ENCODE measurements around the gene SUSD4. TPM values are rescaled to one million over a fixed set of nuclear protein-coding genes. Genes with fewer than 3 reads are reported as not detected.

The SUSD4 gene
- total RNA-seq, 3 donors from 2014 or later (not counting 1 experiment from before 2014, with no cell fraction given) = 0.60 to 1.1 TPM; not detected in 1

DNA sequence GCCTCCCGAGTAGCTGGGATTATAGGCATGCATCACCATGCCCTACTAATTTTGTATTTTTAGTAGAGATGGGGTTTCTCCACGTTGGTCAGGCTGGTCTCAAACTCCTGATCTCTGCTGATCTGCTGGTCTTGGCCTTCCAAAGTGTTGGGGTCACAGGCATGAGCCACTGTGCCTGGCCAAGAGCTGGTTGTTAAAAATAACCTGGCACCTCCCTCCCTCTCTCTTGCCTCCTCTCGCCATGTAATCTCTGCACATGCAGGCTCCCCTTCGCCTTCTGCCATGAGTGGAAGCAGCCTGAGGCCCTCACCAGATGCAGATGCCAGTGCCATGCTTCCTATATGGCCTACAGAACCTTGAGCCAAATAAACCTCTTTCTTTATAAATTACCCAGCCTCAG lies 146.2 kb downstream of the SUSD4 start:
- H3K4me1 Mint-ChIP-seq = no peaks in the 10 kb centered on the region
- ATAC-seq (no peak), DNase-seq (no peak)
- Histone ChIP-seq H3K27me3 (ENCODE audit: control insufficient read depth, insufficient read depth, low read length) (no peaks in the 10 kb centered on the region), H3K9me3 (ENCODE audit: control insufficient read depth, insufficient read depth, low read length) (peaks cover 15% of the 10 kb centered on the region), H3K27ac (ENCODE audit: low read length) (no peak overlapping the region), H3K4me3 (ENCODE audit: low read length) (no peak overlapping the region), H3K36me3 (ENCODE audit: control insufficient read depth, insufficient read depth, low read length) (no peaks in the 10 kb centered on the region), H3K4me1 (ENCODE audit: control insufficient read depth, insufficient read depth, low read length) (no peaks in the 10 kb centered on the region)
- peaks cover 4 to 8% of the 10 kb centered on the region in 2 donors for H3K9me3 Mint-ChIP-seq
- peaks cover 15% of the 10 kb centered on the region for H3K36me3 Mint-ChIP-seq
- no peak overlapping the region for H3K4me3 Mint-ChIP-seq
- H3K27ac Mint-ChIP-seq = no peak overlapping the region
- peaks cover 2 to 5% of the 10 kb centered on the region in 2 donors for H3K27me3 Mint-ChIP-seq (ENCODE audit: low read depth in 2 of 2)
- TF ChIP-seq CTCF (IDR thresholded peaks at IDR 0.05) = no peak
- WGBS (ENCODE audit: insufficient coverage) = 92% methylated on average over 3 of the region's 4 CpGs
- intact Hi-C loops (cut with micrococcal nuclease) = no loop called here

DNA sequence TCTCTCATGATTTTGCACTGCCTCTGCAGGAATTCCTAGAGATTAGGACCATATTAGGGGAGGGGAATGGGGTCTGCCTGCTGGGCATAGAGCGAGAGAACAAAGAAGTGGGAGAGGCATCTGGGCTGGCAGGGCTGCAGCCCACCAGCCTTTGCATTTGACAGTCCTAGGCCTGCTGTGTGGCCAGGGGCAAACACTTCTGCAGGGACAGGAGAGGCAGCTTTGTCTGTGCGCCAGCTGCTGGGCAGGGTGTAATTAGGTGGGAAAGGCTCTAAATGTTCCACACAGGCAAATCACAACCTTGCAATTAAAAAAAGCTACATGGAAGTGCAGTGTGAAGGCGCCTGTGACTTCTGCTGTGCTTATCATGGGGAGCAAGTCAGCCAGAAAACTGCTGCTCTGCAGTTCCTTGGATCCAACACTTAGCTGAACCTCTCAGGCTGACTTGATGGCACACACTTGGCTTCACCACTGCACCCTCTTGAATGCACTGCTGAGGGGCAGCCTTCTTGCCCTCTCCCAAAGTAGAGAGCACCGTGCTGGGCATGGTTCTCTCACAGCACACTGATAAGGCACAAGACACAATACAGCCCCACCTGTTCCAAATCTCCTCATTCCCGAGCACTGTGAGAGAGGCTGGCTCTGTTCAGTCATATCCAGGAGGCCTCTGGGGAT lies 147.3 kb downstream of the SUSD4 start:
- Histone ChIP-seq H3K4me3 (ENCODE audit: low read length) (no peak overlapping the region), H3K27ac (ENCODE audit: low read length) (no peak overlapping the region), H3K4me1 (ENCODE audit: control insufficient read depth, insufficient read depth, low read length) (no peaks in the 10 kb centered on the region), H3K9me3 (ENCODE audit: control insufficient read depth, insufficient read depth, low read length) (peaks cover 15% of the 10 kb centered on the region), H3K36me3 (ENCODE audit: control insufficient read depth, insufficient read depth, low read length) (no peaks in the 10 kb centered on the region), H3K27me3 (ENCODE audit: control insufficient read depth, insufficient read depth, low read length) (no peaks in the 10 kb centered on the region)
- TF ChIP-seq CTCF (IDR thresholded peaks at IDR 0.05) = no peak
- H3K27me3 Mint-ChIP-seq (ENCODE audit: low read depth in 2 of 2) = peaks cover 2 to 5% of the 10 kb centered on the region in 2 donors
- no peak overlapping the region for H3K27ac Mint-ChIP-seq
- H3K4me1 Mint-ChIP-seq = no peaks in the 10 kb centered on the region
- H3K9me3 Mint-ChIP-seq = peaks cover 4 to 8% of the 10 kb centered on the region in 2 donors
- H3K36me3 Mint-ChIP-seq = peaks cover 15% of the 10 kb centered on the region
- H3K4me3 Mint-ChIP-seq = no peak overlapping the region
- intact Hi-C loops (cut with micrococcal nuclease) = no loop called here
- DNase-seq (no peak), ATAC-seq (no peak)
- 93% methylated on average over 5 of the region's 5 CpGs for WGBS (ENCODE audit: insufficient coverage)

DNA sequence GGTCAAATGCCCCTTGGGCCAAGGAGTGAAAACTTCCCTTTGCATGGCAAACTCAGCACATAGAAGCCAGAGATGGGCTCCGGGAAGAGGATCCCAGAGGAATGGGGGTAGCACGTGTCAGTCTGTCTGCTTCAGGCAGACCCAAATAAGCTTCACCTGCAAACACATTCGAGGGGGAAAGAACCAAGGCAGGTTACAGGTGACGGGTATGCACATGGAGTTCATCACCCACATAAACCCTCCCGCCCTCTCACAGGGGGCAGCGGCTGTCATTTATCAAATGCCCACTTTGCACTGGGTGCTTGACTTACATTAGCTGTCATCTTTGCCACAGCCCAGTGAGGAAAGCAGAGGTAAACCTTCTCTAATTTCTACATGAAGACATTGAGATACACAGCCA lies 147.9 kb downstream of the SUSD4 start:
- peaks cover 4 to 8% of the 10 kb centered on the region in 2 donors for H3K9me3 Mint-ChIP-seq
- Histone ChIP-seq H3K36me3 (ENCODE audit: control insufficient read depth, insufficient read depth, low read length) (no peaks in the 10 kb centered on the region), H3K4me3 (ENCODE audit: low read length) (no peak overlapping the region), H3K4me1 (ENCODE audit: control insufficient read depth, insufficient read depth, low read length) (no peaks in the 10 kb centered on the region), H3K27ac (ENCODE audit: low read length) (no peak overlapping the region), H3K9me3 (ENCODE audit: control insufficient read depth, insufficient read depth, low read length) (peaks cover 15% of the 10 kb centered on the region), H3K27me3 (ENCODE audit: control insufficient read depth, insufficient read depth, low read length) (no peaks in the 10 kb centered on the region)
- DNase-seq (no peak), ATAC-seq (no peak)
- intact Hi-C loops (cut with micrococcal nuclease) = no loop called here
- H3K36me3 Mint-ChIP-seq = peaks cover 15% of the 10 kb centered on the region
- peaks cover 8 to 10% of the 10 kb centered on the region in 2 donors for H3K27me3 Mint-ChIP-seq (ENCODE audit: low read depth in 2 of 2)
- 89% methylated on average over 6 of the region's 6 CpGs for WGBS (ENCODE audit: insufficient coverage)
- no peak overlapping the region for H3K27ac Mint-ChIP-seq
- no peak overlapping the region for H3K4me3 Mint-ChIP-seq
- no peaks in the 10 kb centered on the region for H3K4me1 Mint-ChIP-seq
- no peak for TF ChIP-seq CTCF (IDR thresholded peaks at IDR 0.05)

GRCh38 chr1:223215026-223215425 lies 148.9 kb downstream of the SUSD4 start:
- Histone ChIP-seq H3K4me3 (ENCODE audit: low read length) (no peak overlapping the region), H3K4me1 (ENCODE audit: control insufficient read depth, insufficient read depth, low read length) (no peaks in the 10 kb centered on the region), H3K27me3 (ENCODE audit: control insufficient read depth, insufficient read depth, low read length) (no peaks in the 10 kb centered on the region), H3K36me3 (ENCODE audit: control insufficient read depth, insufficient read depth, low read length) (no peaks in the 10 kb centered on the region), H3K27ac (ENCODE audit: low read length) (no peak overlapping the region), H3K9me3 (ENCODE audit: control insufficient read depth, insufficient read depth, low read length) (peaks cover 15% of the 10 kb centered on the region)
- peaks cover 15% of the 10 kb centered on the region for H3K36me3 Mint-ChIP-seq
- DNase-seq = no peak
- peaks cover 11 to 15% of the 10 kb centered on the region in 2 donors for H3K27me3 Mint-ChIP-seq (ENCODE audit: low read depth in 2 of 2)
- intact Hi-C loops (cut with micrococcal nuclease) = no loop called here
- no peak overlapping the region for H3K4me3 Mint-ChIP-seq
- H3K27ac Mint-ChIP-seq = no peak overlapping the region
- peaks cover 4 to 8% of the 10 kb centered on the region in 2 donors for H3K9me3 Mint-ChIP-seq
- no peaks in the 10 kb centered on the region for H3K4me1 Mint-ChIP-seq
- 90% methylated on average over 6 of the region's 6 CpGs for WGBS (ENCODE audit: insufficient coverage)
- no peak for ATAC-seq
- no peak for TF ChIP-seq CTCF (IDR thresholded peaks at IDR 0.05)

All from natural killer cell (primary cell).